HL-60/S4 (cell line): ENCODE results near the gene STXBP5.
"Not testable (repeated sequence)": the region's sequence is repeated elsewhere in the genome, so short reads cannot be mapped to it uniquely, and the experiment has no call there.

Experiments
- in situ Hi-C: fragments of 300-500 bp; cut with MboI; formaldehyde crosslinking; loops from 2 replicates; pipeline ENCODE4 v1.14.3; 2022; ENCODE audit warnings: low sequenced_read_pairs

The STXBP5 gene

GRCh38 chr6:147361311-147361981 lies 157.2 kb downstream of the STXBP5 start:
- in situ Hi-C loops, result no loop called here

GRCh38 chr6:147366290-147366689 lies 162.1 kb downstream of the STXBP5 start:
- in situ Hi-C loops, result no loop called here

- in situ Hi-C loops, result no loop called here
Observed at GRCh38 chr6:147371325-147371724, 167.1 kb downstream of the STXBP5 start.

- in situ Hi-C loops, result no loop called here
Observed at GRCh38 chr6:147372806-147373205, 168.6 kb downstream of the STXBP5 start.

- in situ Hi-C loops, result no loop called here
Observed at GRCh38 chr6:147378819-147379218, 174.6 kb downstream of the STXBP5 start.

- in situ Hi-C loops, result not testable (repeated sequence)
Observed at GRCh38 chr6:147380841-147381240, 176.6 kb downstream of the STXBP5 start.

GRCh38 chr6:147381712-147382111 lies 177.5 kb downstream of the STXBP5 start:
- in situ Hi-C loops, result no loop called here

GRCh38 chr6:147382945-147383554 lies 178.8 kb downstream of the STXBP5 start:
- in situ Hi-C loops, result no loop called here

GRCh38 chr6:147384029-147384428 lies 179.8 kb downstream of the STXBP5 start:
- in situ Hi-C loops, result no loop called here

GRCh38 chr6:147384737-147385710 lies 180.8 kb downstream of the STXBP5 start:
- in situ Hi-C loops, result no loop called here

- in situ Hi-C loops, result no loop called here
Observed at GRCh38 chr6:147389463-147389862, 185.2 kb downstream of the STXBP5 start.

GRCh38 chr6:147390909-147391536 lies 186.8 kb downstream of the STXBP5 start:
- in situ Hi-C loops, result no loop called here

GRCh38 chr6:147392917-147393625 lies 188.9 kb downstream of the STXBP5 start:
- in situ Hi-C loops, result no loop called here

- in situ Hi-C loops, result no loop called here
Observed at GRCh38 chr6:147395158-147395557, 190.9 kb downstream of the STXBP5 start.

- in situ Hi-C loops, result no loop called here
Observed at GRCh38 chr6:147397306-147397705, 193.1 kb downstream of the STXBP5 start.

GRCh38 chr6:147400968-147401367 lies 196.8 kb downstream of the STXBP5 start:
- in situ Hi-C loops, result no loop called here

GRCh38 chr6:147401779-147402178 lies 197.6 kb downstream of the STXBP5 start:
- in situ Hi-C loops, result no loop called here

GRCh38 chr6:147406783-147407182 lies 202.6 kb downstream of the STXBP5 start:
- in situ Hi-C loops, result no loop called here

- in situ Hi-C loops, result no loop called here
Observed at GRCh38 chr6:147407571-147407970, 203.4 kb downstream of the STXBP5 start.

- in situ Hi-C loops, result no loop called here
Observed at GRCh38 chr6:147416622-147417021, 212.4 kb downstream of the STXBP5 start.
